ENCODE measurements around the gene DNAJC6.

- TF ChIP-seq EZH2phosphoT487 (IDR thresholded peaks at IDR 0.05; ENCODE audit: borderline replicate concordance) (no peak), CTCF (conservative IDR thresholded peaks at IDR 0.05; ENCODE audit: low read length) (no peak)
These were observed 131.6 kb downstream of the DNAJC6 start for GRCh38 chr1:65440915-65441314.
